HG02763 (cell line): Measurements from ENCODE around the gene APOL1.
"Not testable (repeated sequence)": the region's sequence is repeated elsewhere in the genome, so short reads cannot be mapped to it uniquely, and the experiment has no call there.

Source experiments
- ATAC-seq: cut with Tn5 transposase; IDR thresholded peaks from one replicate; pipeline ENCODE4 v1.9.1; 2021; ENCODE audit warnings: mild to moderate bottlenecking, moderate library complexity; ENCODE audit not compliant: unreplicated experiment

The APOL1 gene

GRCh38 chr22:36290391-36291075, 37.6 kb downstream of the APOL1 start:
- not testable (repeated sequence) for ATAC-seq

- no peak for ATAC-seq
Measured at GRCh38 chr22:36291831-36292740, 39.2 kb downstream of the APOL1 start.

- no peak for ATAC-seq
Measured at GRCh38 chr22:36292823-36293530, 40.0 kb downstream of the APOL1 start.

DNA sequence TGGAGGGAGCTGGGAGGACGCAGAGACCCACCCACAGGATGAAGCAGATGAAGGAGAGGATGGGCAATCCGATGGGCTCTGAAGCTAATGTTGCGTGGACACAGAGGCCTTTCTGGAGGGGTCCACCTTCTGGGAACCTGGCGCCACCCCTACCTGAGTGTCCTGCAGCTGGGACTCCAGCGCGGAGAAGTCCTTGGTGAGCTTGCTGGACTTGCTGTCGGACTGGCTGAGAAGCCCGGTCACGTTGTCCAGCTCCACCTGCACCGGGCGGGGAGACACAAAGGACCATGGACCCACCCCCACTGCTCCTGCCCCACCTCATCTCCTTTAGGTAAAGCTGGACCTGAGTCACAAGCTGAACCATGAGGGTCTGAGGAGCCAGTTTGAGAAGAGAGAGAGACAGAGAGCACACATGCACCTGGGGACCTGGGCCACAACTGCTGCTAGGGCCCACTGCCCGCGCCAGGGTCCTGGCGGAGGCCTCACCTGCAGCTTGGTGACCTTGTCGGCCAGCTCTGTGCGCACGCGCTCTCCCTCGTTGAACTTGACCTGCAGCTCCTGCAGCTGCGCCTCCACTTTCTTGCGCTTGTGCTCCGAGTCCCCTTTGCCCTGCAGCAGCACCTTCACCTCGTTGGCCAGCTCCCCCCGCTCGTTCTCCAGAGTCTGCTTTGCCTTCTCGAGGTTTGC, 40.8 kb downstream of the APOL1 start:
- ATAC-seq = no peak

DNA sequence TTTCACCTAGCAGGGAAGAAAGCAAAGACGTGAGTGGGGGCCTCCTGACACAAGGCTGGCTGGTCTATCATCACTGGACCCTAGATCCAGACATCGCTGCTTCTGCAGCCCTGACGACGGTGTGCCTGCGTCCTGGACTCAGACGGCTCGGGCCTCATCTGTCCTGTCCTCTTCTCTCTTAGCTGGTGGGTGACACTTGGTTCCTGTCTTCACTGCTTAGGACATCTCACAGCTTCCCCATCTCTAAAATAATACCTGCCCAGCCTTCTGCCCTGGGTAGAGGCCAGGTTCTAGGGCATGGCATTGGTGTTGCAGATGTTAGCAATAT, 41.3 kb downstream of the APOL1 start:
- ATAC-seq = no peak

DNA sequence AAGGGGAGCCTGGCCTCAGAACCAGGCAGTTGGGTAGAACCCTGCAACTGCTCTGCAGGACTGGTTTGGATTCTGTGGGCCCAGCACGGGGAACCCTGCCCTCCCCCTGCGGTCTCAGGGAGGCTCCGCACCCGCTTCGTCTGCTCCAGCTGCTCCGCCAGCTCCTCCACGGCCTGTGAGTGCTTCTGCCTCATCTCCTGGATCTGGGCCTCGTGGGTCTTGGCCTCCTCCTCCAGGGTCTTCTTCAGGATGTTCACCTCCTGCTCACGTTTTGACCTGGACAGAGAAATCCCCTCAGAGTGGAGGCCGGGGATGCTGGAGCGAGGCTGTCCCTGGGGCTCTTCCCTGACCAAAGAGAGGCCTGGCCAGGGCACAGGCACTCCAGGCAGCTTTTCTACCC, 41.9 kb downstream of the APOL1 start:
- ATAC-seq = no peak

DNA sequence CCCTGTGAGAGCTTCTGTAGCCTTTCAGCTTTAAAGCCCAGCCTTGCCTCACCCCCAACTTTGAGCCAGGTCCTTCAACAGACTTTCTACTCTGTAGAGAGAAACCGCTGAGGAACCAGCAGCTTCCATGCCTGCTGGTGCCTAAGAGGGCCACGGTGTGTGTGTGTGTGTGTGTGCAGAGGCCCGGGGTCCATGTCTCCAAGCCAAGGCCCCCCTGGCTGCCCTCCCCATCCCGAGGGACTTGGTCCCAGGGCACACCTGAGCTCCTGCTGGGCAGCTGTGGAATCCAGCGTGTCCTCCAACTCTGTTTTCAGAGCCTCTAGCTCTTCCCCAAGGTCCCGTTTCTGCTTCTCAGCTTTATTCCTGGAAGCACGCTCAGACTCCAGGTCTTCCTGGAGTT, 42.3 kb downstream of the APOL1 start:
- no peak for ATAC-seq

DNA sequence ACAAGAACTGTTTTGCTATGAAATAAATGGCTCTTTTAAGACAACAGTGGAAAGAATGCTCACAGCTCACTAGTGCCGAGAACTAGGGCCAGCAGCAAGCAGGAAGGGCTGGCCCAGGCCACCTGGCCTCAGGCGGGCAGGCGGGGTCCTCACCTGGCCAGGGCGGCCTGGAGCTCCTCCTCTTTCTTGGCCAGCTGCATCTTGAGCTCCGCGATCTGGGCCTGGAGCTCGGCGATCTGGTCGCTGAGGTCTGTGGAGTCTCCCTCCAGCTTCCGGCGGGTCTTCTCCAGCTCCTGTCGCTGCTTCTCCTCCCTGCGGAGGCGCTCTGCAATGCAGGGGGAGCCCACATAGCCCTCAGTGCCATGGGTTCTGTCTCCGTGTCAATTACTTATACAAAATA, 43.8 kb downstream of the APOL1 start:
- no peak for ATAC-seq

- no peak for ATAC-seq
Measured at GRCh38 chr22:36297568-36297967, 44.6 kb downstream of the APOL1 start.

- ATAC-seq = no peak
Measured at GRCh38 chr22:36298118-36298517, 45.2 kb downstream of the APOL1 start.

DNA sequence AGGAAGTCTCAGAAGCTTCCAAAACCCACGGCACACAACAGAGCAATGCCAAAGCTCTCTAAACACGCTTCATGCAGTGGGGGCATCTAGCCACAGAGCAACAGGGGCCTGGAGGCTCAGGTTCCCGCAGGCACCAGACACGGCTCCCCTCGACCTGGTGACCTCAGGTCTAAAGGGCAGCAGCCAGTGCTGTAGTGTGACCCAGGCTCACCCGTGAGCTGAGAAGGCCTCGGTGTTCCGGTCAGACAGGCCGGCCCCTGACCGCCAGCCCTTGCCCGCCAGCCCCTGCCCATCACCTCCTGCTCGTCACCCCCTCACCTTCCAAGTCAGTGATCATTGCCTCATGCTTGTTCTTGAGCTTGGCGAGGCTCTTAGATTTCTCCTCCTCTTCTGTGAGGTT, 45.7 kb downstream of the APOL1 start:
- no peak for ATAC-seq

DNA sequence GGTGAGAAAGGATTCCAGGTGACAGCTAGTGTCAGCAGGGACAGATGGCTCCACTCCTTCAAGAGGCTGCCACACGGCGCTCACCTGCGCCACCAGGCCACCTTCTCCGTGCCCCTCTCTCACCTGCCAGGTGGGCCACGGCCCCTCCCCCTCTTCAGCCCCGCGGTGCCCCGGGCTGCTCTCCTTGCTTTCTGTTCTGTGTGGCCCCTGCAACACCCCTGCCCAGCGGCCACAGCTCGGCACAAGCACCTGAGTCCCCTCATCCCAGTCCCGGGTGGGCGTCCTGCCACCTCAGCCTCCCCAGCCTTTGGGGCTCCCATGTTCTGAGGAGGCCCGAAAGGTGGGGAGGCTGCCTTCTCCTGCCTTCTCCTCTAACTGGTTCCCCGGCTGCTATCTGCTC, 46.4 kb downstream of the APOL1 start:
- no peak for ATAC-seq

DNA sequence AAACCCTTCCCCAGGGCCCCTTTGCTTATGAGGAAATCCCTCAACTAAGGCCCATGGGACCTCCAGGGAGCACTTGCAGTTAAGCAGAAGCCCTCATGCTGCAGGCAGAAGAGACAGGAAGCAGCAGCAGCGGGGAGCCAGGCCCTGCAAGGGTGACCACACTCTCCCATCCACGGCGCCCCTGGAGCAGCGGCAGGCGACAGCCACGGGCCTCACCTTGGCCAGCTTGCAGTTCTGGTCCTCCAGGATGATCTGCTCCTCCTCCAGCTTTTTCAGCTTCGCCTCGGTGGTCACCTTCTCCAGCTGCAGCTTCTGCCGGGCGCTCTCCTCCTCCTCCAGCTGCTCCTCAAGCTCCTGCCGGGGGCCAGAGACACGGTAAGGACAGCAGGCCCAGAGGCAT, 47.0 kb downstream of the APOL1 start:
- no peak for ATAC-seq

- no peak for ATAC-seq
Measured at GRCh38 chr22:36300396-36301212, 47.7 kb downstream of the APOL1 start.

DNA sequence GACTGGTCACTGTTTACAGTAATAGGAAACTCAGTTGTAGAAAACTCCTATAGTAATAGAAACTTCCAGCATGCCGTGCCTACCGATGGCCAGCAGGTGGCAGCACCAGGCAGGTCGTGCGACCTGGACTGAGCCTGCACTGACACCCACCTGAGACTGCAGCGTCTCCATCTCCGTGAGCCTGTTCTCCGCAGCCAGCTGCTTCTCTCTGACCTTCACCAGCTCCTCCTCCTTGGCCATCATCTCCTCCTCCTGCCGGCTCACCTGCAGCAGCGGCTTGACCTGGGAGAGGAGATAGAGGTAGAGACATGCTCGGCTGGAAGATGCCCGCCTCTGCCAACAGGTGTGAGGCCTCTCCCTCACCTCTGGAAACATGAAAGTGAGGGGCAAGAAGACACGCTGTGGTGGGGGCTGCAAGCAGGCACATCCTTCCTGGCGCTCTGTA, 48.5 kb downstream of the APOL1 start:
- ATAC-seq = no peak

GRCh38 chr22:36301851-36302250, 48.9 kb downstream of the APOL1 start:
- ATAC-seq = no peak

- ATAC-seq = no peak
Measured at GRCh38 chr22:36302439-36303114, 49.6 kb downstream of the APOL1 start.

- no peak for ATAC-seq
Measured at GRCh38 chr22:36303115-36303467, 50.2 kb downstream of the APOL1 start.

- ATAC-seq = no peak
Measured at GRCh38 chr22:36303874-36304273, 50.9 kb downstream of the APOL1 start.

DNA sequence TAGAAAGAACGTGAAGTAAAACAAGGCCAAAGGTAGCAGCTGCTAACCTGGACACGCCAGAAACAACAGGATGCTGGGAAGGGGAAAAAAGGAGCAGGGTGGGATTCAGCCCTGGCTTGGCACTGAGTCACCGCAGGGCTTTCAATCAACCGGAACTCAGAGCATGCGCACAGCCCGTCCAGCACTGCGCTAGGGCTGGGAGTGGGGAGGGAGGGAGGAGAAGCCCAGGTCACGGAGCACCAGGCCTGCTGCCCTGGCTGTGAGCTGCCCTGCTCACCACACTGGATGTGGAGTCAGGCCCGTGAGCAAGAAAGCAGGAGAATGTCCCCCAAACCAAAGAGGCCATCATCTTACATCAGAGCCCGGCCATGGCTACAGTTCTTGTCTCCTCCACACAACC, 51.5 kb downstream of the APOL1 start:
- ATAC-seq = no peak
